GM12878 (cell line): ENCODE data around the gene PHF20. TPM values are rescaled to one million over a fixed set of nuclear protein-coding genes. Genes with fewer than 3 reads are reported as not detected.

Source experiments
- ATAC-seq: fragments of 200-7000 bp; cut with Tn5 transposase; 3 replicates; pipeline ENCODE4 v1.9.1; 2020; ENCODE audit warnings: mild to moderate bottlenecking, moderate library complexity
- BruUV-seq: library from RNA; stranded (reverse); fragments of 400-500 nt; replicated peaks from 2 replicates; lab custom pipeline; 2021; lab: Mats Ljungman, UMichigan
- CTCF ChIA-PET: fragments of 300-600 bp; sonication (Branson Sonifier 250); formaldehyde crosslinking; extraction: SDS; loops from one replicate; lab custom pipeline; 2021; ENCODE audit warnings: inconsistent platforms; lab: Yijun Ruan, JAX
- POLR2A ChIA-PET: fragments of 350-600 bp; formaldehyde crosslinking; extraction: SDS; loops from one replicate; lab custom pipeline; 2021; ENCODE audit warnings: inconsistent platforms; lab: Charles Lee
- RAD21 ChIA-PET: fragments of 300-600 bp; sonication (Branson Sonifier 250); formaldehyde crosslinking; loops from one replicate; lab custom pipeline; 2023; ENCODE audit warnings: antibody characterized with exemption; ENCODE audit not compliant: unreplicated experiment; lab: Charles Lee
- SMC1A ChIA-PET: fragments of 300-600 bp; sonication (Branson Sonifier 250); formaldehyde crosslinking; loops from one replicate; lab custom pipeline; 2023; ENCODE audit not compliant: unreplicated experiment, uncharacterized antibody; lab: Charles Lee
- DNase-seq: peaks from one replicate; pipeline ENCODE4 v3.0.0-alpha.2; 2011; ENCODE audit warnings: low read depth, low spot score
- FAIRE-seq: peaks from 3 replicates; lab custom pipeline; 2011; peaks lifted over from hg19 to GRCh38; lab: Jason Lieb, UNC
- H2AFZ ChIP-seq: 2 replicates; pipeline ENCODE4 v1.6.0; 2011; ENCODE audit warnings: low read depth, low read length, control low read depth; ENCODE audit not compliant: control insufficient read depth
- H3K27ac ChIP-seq: 2 replicates; pipeline ENCODE4 v1.5.1; 2011; ENCODE audit warnings: control low read depth; ENCODE audit not compliant: control insufficient read depth, insufficient read depth
- H3K27me3 ChIP-seq, 2 experiments: replicated peaks in 1 of 2; 2 replicates each; pipeline versions ENCODE4 v1.6.0 to v1.6.1; 2011; ENCODE audit warnings: low read length in 1 of 2; ENCODE audit not compliant: control insufficient read depth in 2 of 2, insufficient read depth in 2 of 2
- H3K36me3 ChIP-seq, 2 experiments: 2 replicates each; pipeline ENCODE4 v1.5.1; 2011; ENCODE audit warnings: low read length in 1 of 2; ENCODE audit not compliant: control insufficient read depth in 2 of 2, insufficient read depth in 2 of 2
- H3K4me1 ChIP-seq: 2 replicates; pipeline ENCODE4 v1.6.1; 2011; ENCODE audit warnings: mild to moderate bottlenecking, low read length, moderate library complexity, mixed read lengths; ENCODE audit not compliant: control insufficient read depth, insufficient read depth
- H3K4me2 ChIP-seq: 2 replicates; pipeline ENCODE4 v1.6.0; 2011; ENCODE audit warnings: control low read depth; ENCODE audit not compliant: control insufficient read depth, insufficient read depth
- H3K4me3 ChIP-seq: fragments of 200-600 bp; sonication (generic); 2 replicates; pipeline ENCODE4 v1.5.1; 2016
- H3K79me2 ChIP-seq: 2 replicates; pipeline ENCODE4 v1.6.0; 2011; ENCODE audit warnings: low read length; ENCODE audit not compliant: control insufficient read depth, insufficient read depth
- H3K9ac ChIP-seq: 2 replicates; pipeline ENCODE4 v1.8.0; 2011; ENCODE audit warnings: low read length, control low read depth, mixed read lengths; ENCODE audit not compliant: control insufficient read depth, insufficient read depth
- H3K9me3 ChIP-seq: replicated peaks from 3 replicates; pipeline ENCODE4 v1.5.1; 2011; ENCODE audit warnings: mild to moderate bottlenecking, low read length; ENCODE audit not compliant: control insufficient read depth, insufficient read depth
- H4K20me1 ChIP-seq: 2 replicates; pipeline ENCODE4 v1.6.0; 2011; ENCODE audit not compliant: control insufficient read depth, insufficient read depth
- EZH2 ChIP-seq: IDR thresholded peaks from 2 replicates; pipeline ENCODE4 v1.6.1; 2012; ENCODE audit warnings: low read depth, mild to moderate bottlenecking, control low read depth, inconsistent platforms, low read length, borderline replicate concordance; ENCODE audit not compliant: control insufficient read depth
- FOXK2 ChIP-seq: fragments of 450-650 bp; IDR thresholded peaks from 2 replicates; pipeline ENCODE4 v1.6.1; 2017; ENCODE audit warnings: mild to moderate bottlenecking, moderate library complexity
- IKZF2 ChIP-seq, 2 experiments: fragments of 450-650 bp; IDR thresholded peaks; 2 replicates each; pipeline ENCODE4 v1.6.1; 2017; ENCODE audit warnings: mild to moderate bottlenecking in 2 of 2, moderate library complexity in 2 of 2
- NFYB ChIP-seq: IDR thresholded peaks from 2 replicates; pipeline ENCODE4 v1.6.1; 2011; ENCODE audit warnings: low read depth, mild to moderate bottlenecking, low read length, improper control_type of control experiment, moderate library complexity; ENCODE audit not compliant: insufficient read depth
- NR2F1 ChIP-seq: fragments of 450-650 bp; conservative IDR thresholded peaks from 2 replicates; pipeline ENCODE4 v1.6.1; 2017; ENCODE audit warnings: mild to moderate bottlenecking
- PAX5 ChIP-seq: IDR thresholded peaks from 2 replicates; pipeline ENCODE4 v1.6.1; 2011; ENCODE audit warnings: low read depth, low read length, borderline replicate concordance
- REST ChIP-seq: IDR thresholded peaks from 2 replicates; pipeline ENCODE4 v1.6.1; 2012; ENCODE audit warnings: mild to moderate bottlenecking, low read depth, low read length
- SREBF1 ChIP-seq: IDR thresholded peaks from 2 replicates; pipeline ENCODE4 v1.6.1; 2012; ENCODE audit warnings: mild to moderate bottlenecking, low read length
- USF2 ChIP-seq: IDR thresholded peaks from 2 replicates; pipeline ENCODE4 v1.6.1; 2011; ENCODE audit warnings: low read depth, low read length, improper control_type of control experiment, borderline replicate concordance
- ZNF217 ChIP-seq: fragments of 450-650 bp; IDR thresholded peaks from 2 replicates; pipeline ENCODE4 v1.6.1; 2017; ENCODE audit warnings: antibody characterized with exemption, mild to moderate bottlenecking
- ZNF384 ChIP-seq: IDR thresholded peaks from 2 replicates; pipeline ENCODE4 v1.6.1; 2012; ENCODE audit warnings: low read depth, mild to moderate bottlenecking, low read length, improper control_type of control experiment, borderline replicate concordance
- ZSCAN29 ChIP-seq: fragments of 450-650 bp; IDR thresholded peaks from 2 replicates; pipeline ENCODE4 v1.6.1; 2017; ENCODE audit warnings: mild to moderate bottlenecking, moderate library complexity
- WGBS: methylation state at CpG from one replicate; pipeline ENCODE4 v1.1.6; 2016; ENCODE audit warnings: low lambda C conversion rate; ENCODE audit not compliant: insufficient replicate concordance, insufficient coverage; ENCODE audit errors: missing lambda C conversion rate; 5-methylcytosine and 5-hydroxymethylcytosine counted together
- in situ Hi-C: fragments of 300-500 bp; cut with MboI; formaldehyde crosslinking; loops from 9 replicates; pipeline ENCODE4 v1.14.3; 2018; ENCODE audit warnings: mixed read lengths
- intact Hi-C: fragments of 100-400 bp; cut with micrococcal nuclease; formaldehyde crosslinking; loops from one replicate; pipeline ENCODE4 v1.14.2; 2022; ENCODE audit not compliant: unreplicated experiment
- polyA plus RNA-seq, 11 experiments: library from polyadenylated mRNA; depleted of rRNA in 4 of 11; unstranded in 6 of 11; stranded (reverse) in 5 of 11; fragments of >200 nt; fragmentation: Nextera tagmentation in 4 of 11; fragmentation: Illumina TruSeq in 1 of 11; extraction: Ambion mirVana in 4 of 11; extraction: Trizol in 1 of 11; gene quantifications; 1 replicate in 1 of 11; 2 replicates in 10 of 11; pipeline versions ENCODE4 v1.2.1 to v1.2.3, GENCODE V29; 2011 to 2016; ENCODE audit warnings: inconsistent platforms in 2 of 11, missing spikeins in 2 of 11, low read depth in 1 of 11
- total RNA-seq, 4 experiments: library from RNA; depleted of rRNA in 3 of 4; stranded (reverse); fragments of >200 nt in 3 of 4; fragmentation: Illumina TruSeq in 1 of 4; extraction: Trizol in 1 of 4; gene quantifications; 2 replicates each; pipeline versions ENCODE4 v1.2.1 to v1.2.3, GENCODE V29; 2013 to 2021
- TF ChIP-seq, protein P1 (sequence below): fragments of 450-650 bp; IDR thresholded peaks from 2 replicates; pipeline ENCODE4 v1.6.1; 2016; ENCODE audit warnings: mild to moderate bottlenecking

Gene PHF20
- total and polyA plus RNA-seq, 10 of the 15 experiments (the other 5 are each of a cell fraction or from before 2014, with no cell fraction given), result 31.6 to 91.2 (median 46.8) TPM

GRCh38 chr20:35732644-35732982 is 39.2 kb upstream of the PHF20 start:
- ChIA-PET CTCF (interaction anchor here (1.0 kb wide), 1 partner anchor 9 kb away, joined by 3 read pairs; the partner anchor contains the start of gene RBM39), SMC1A (interaction anchor here (0.8 kb wide), 1 partner anchor 10 kb away, joined by 3 read pairs; no protein-coding TSS in a partner anchor), POLR2A (interaction anchor here (0.6 to 0.8 kb wide), 2 partner anchors 11 to 324 kb away, joined by 4 read pairs; no protein-coding TSS in a partner anchor), RAD21 (no interaction called here)
- TF ChIP-seq, protein P1, sequence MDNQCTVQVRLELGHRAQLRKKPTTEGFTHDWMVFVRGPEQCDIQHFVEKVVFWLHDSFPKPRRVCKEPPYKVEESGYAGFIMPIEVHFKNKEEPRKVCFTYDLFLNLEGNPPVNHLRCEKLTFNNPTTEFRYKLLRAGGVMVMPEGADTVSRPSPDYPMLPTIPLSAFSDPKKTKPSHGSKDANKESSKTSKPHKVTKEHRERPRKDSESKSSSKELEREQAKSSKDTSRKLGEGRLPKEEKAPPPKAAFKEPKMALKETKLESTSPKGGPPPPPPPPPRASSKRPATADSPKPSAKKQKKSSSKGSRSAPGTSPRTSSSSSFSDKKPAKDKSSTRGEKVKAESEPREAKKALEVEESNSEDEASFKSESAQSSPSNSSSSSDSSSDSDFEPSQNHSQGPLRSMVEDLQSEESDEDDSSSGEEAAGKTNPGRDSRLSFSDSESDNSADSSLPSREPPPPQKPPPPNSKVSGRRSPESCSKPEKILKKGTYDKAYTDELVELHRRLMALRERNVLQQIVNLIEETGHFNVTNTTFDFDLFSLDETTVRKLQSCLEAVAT, result no peak
- no peak for TF ChIP-seq SREBF1
- TF ChIP-seq NFYB, result no peak
- no peak for TF ChIP-seq FOXK2
- TF ChIP-seq NR2F1, result no peak
- TF ChIP-seq IKZF2 (IDR thresholded peaks at IDR 0.05), result no peak
- TF ChIP-seq REST, result no peak
- TF ChIP-seq ZNF217, result no peak
- TF ChIP-seq PAX5, result no peak
- TF ChIP-seq ZNF384, result no peak
- no peak for TF ChIP-seq USF2
- TF ChIP-seq ZSCAN29, result no peak
- no peak for TF ChIP-seq EZH2
- Histone ChIP-seq H3K4me3 (no peak overlapping the region), H4K20me1 (peaks cover 16% of the 10 kb centered on the region), H3K4me2 (no peak overlapping the region), H3K27ac (no peak overlapping the region), H3K9ac (no peak overlapping the region), H3K4me1 (no peaks in the 10 kb centered on the region), H3K27me3 (no peaks in the 10 kb centered on the region), H3K9me3 (no peaks in the 10 kb centered on the region), H3K79me2 (peaks cover 87% of the 10 kb centered on the region), H3K36me3 (peaks cover 8 to 40% of the 10 kb centered on the region in 2 experiments), H2AFZ (no peak overlapping the region)
- ATAC-seq, result no peak
- no peak for FAIRE-seq
- 30% methylated on average over 1 of the region's 1 CpG for WGBS
- no TSS peak for BruUV-seq
- no peak for DNase-seq
- in situ Hi-C loops (no loop called here), intact Hi-C loops (loop anchor here (10.0 kb wide), 1 partner anchor 152 kb away; no protein-coding TSS in a partner anchor)
